ENCODE results near the gene KDM4C. TPM values are rescaled to one million over a fixed set of nuclear protein-coding genes. Genes with fewer than 3 reads are reported as not detected.

The KDM4C gene
- total and polyA plus RNA-seq, 2 experiments from 2014 or later = 14.3 to 20.6 TPM

GRCh38 chr9:7148243-7148765 lies 390.5 kb downstream of the KDM4C start:
- WGBS, 2 experiments (ENCODE audit: low coverage in 1 of 2, low lambda C conversion rate in 2 of 2, missing lambda C conversion rate in 2 of 2) = 87 to 90% methylated on average over 7 of the region's 7 CpGs

GRCh38 chr9:7149258-7149657 lies 391.5 kb downstream of the KDM4C start:
- no peak for DNase-seq
- no peaks in the 10 kb centered on the region for H3K27me3 ChIP-seq (replicated peaks; ENCODE audit: insufficient read depth)
- H3K4me1 ChIP-seq (ENCODE audit: insufficient read depth) = no peaks in the 10 kb centered on the region
- H3F3A ChIP-seq (ENCODE audit: insufficient read depth) = no peaks in the 10 kb centered on the region
- no peak overlapping the region for H3K4me2 ChIP-seq (ENCODE audit: unreplicated experiment)
- no peaks in the 10 kb centered on the region for H4K20me1 ChIP-seq (ENCODE audit: insufficient read depth)
- H3K4me3 ChIP-seq = no peak overlapping the region
- H3K9me3 ChIP-seq (ENCODE audit: low read depth) = no peaks in the 10 kb centered on the region
- no peaks in the 10 kb centered on the region for H3K79me2 ChIP-seq (ENCODE audit: insufficient read depth)
- H3K9me2 ChIP-seq (ENCODE audit: insufficient read depth) = no peaks in the 10 kb centered on the region
- WGBS, 2 experiments (ENCODE audit: low coverage in 1 of 2, low lambda C conversion rate in 2 of 2, missing lambda C conversion rate in 2 of 2) = 94 to 96% methylated on average over 11 to 13 of the region's 13 CpGs
- no peak overlapping the region for H2AFZ ChIP-seq
- in situ Hi-C loops (cut with MboI) = no loop called here
- no peak overlapping the region for H3K9ac ChIP-seq
- H3K36me3 ChIP-seq (ENCODE audit: low read depth) = no peaks in the 10 kb centered on the region
- H3K27ac ChIP-seq = no peak overlapping the region
- TF ChIP-seq EZH2phosphoT487 (IDR thresholded peaks at IDR 0.05; ENCODE audit: insufficient read depth, low read depth) = no peak
- no peak for TF ChIP-seq EZH2 (IDR thresholded peaks at IDR 0.05; ENCODE audit: insufficient read depth, poor library complexity, severe bottlenecking)

More at GRCh38 chr9:7148243-7148765, 390.5 kb downstream of the KDM4C start:
- in situ Hi-C loops (cut with MboI) = no loop called here
- no peak overlapping the region for H2AFZ ChIP-seq
- no peaks in the 10 kb centered on the region for H3F3A ChIP-seq (ENCODE audit: insufficient read depth)
- H3K36me3 ChIP-seq (ENCODE audit: low read depth) = no peaks in the 10 kb centered on the region
- no peaks in the 10 kb centered on the region for H3K4me1 ChIP-seq (ENCODE audit: insufficient read depth)
- no peaks in the 10 kb centered on the region for H3K9me2 ChIP-seq (ENCODE audit: insufficient read depth)
- H3K4me2 ChIP-seq (ENCODE audit: unreplicated experiment) = no peak overlapping the region
- H3K79me2 ChIP-seq (ENCODE audit: insufficient read depth) = no peaks in the 10 kb centered on the region
- no peak overlapping the region for H3K4me3 ChIP-seq
- H3K9me3 ChIP-seq (ENCODE audit: low read depth) = no peaks in the 10 kb centered on the region
- TF ChIP-seq EZH2 (IDR thresholded peaks at IDR 0.05; ENCODE audit: insufficient read depth, poor library complexity, severe bottlenecking) = no peak
- H4K20me1 ChIP-seq (ENCODE audit: insufficient read depth) = no peaks in the 10 kb centered on the region
- H3K27me3 ChIP-seq (replicated peaks; ENCODE audit: insufficient read depth) = no peaks in the 10 kb centered on the region
- DNase-seq = no peak
- no peak overlapping the region for H3K27ac ChIP-seq
- no peak overlapping the region for H3K9ac ChIP-seq

- DNase-seq = no peak
- no peak overlapping the region for H3K9ac ChIP-seq
Measured at GRCh38 chr9:7150153-7150890, 392.5 kb downstream of the KDM4C start.

GRCh38 chr9:7153134-7153533 lies 395.4 kb downstream of the KDM4C start:
- H3K27ac ChIP-seq = no peak overlapping the region
- H3K9me3 ChIP-seq (ENCODE audit: low read depth) = no peaks in the 10 kb centered on the region
- H3K27me3 ChIP-seq (replicated peaks; ENCODE audit: insufficient read depth) = no peaks in the 10 kb centered on the region
- H3K9me2 ChIP-seq (ENCODE audit: insufficient read depth) = no peaks in the 10 kb centered on the region
- no peaks in the 10 kb centered on the region for H4K20me1 ChIP-seq (ENCODE audit: insufficient read depth)
- no peak for TF ChIP-seq EZH2phosphoT487 (IDR thresholded peaks at IDR 0.05; ENCODE audit: insufficient read depth, low read depth)
- DNase-seq = no peak
- H3K4me2 ChIP-seq (ENCODE audit: unreplicated experiment) = no peak overlapping the region
- no peaks in the 10 kb centered on the region for H3K79me2 ChIP-seq (ENCODE audit: insufficient read depth)
- no peaks in the 10 kb centered on the region for H3K4me1 ChIP-seq (ENCODE audit: insufficient read depth)
- no peaks in the 10 kb centered on the region for H3K36me3 ChIP-seq (ENCODE audit: low read depth)
- H2AFZ ChIP-seq = no peak overlapping the region
- no peaks in the 10 kb centered on the region for H3F3A ChIP-seq (ENCODE audit: insufficient read depth)
- H3K4me3 ChIP-seq = no peak overlapping the region
- H3K9ac ChIP-seq = no peak overlapping the region
- WGBS, 2 experiments (ENCODE audit: low coverage in 1 of 2, low lambda C conversion rate in 2 of 2, missing lambda C conversion rate in 2 of 2) = 82 to 83% methylated on average over 4 of the region's 4 CpGs
- in situ Hi-C loops (cut with MboI) = no loop called here

More at GRCh38 chr9:7150153-7150890, 392.5 kb downstream of the KDM4C start:
- Histone ChIP-seq H3F3A (ENCODE audit: insufficient read depth) (no peaks in the 10 kb centered on the region), H3K27me3 (replicated peaks; ENCODE audit: insufficient read depth) (no peaks in the 10 kb centered on the region), H3K4me2 (ENCODE audit: unreplicated experiment) (no peak overlapping the region), H3K27ac (no peak overlapping the region), H3K4me3 (no peak overlapping the region), H3K9me3 (ENCODE audit: low read depth) (no peaks in the 10 kb centered on the region), H3K36me3 (ENCODE audit: low read depth) (no peaks in the 10 kb centered on the region), H3K9me2 (ENCODE audit: insufficient read depth) (no peaks in the 10 kb centered on the region), H2AFZ (no peak overlapping the region), H3K79me2 (ENCODE audit: insufficient read depth) (no peaks in the 10 kb centered on the region), H4K20me1 (ENCODE audit: insufficient read depth) (no peaks in the 10 kb centered on the region), H3K4me1 (ENCODE audit: insufficient read depth) (no peaks in the 10 kb centered on the region)
- 79 to 83% methylated on average over 8 of the region's 8 CpGs for WGBS, 2 experiments (ENCODE audit: low coverage in 1 of 2, low lambda C conversion rate in 2 of 2, missing lambda C conversion rate in 2 of 2)
- in situ Hi-C loops (cut with MboI) = no loop called here
- TF ChIP-seq EZH2phosphoT487 (IDR thresholded peaks at IDR 0.05; ENCODE audit: insufficient read depth, low read depth) (no peak), EZH2 (IDR thresholded peaks at IDR 0.05; ENCODE audit: insufficient read depth, poor library complexity, severe bottlenecking) (no peak)
